Activated CD4-positive, alpha-beta T cell treated with anti-CD3 and anti-CD28 coated beads, Interleukin-2, amount 50 U/mL, for 24 hours (primary cell): ENCODE results near the gene WDR35.
"Not testable (repeated sequence)": the region's sequence is repeated elsewhere in the genome, so short reads cannot be mapped to it uniquely, and the experiment has no call there.

ENCODE experiments used
- DNase-seq, 2 donors: peaks; one replicate each; pipeline ENCODE4 v3.0.0-alpha.2; 2020; ENCODE audit warnings: low read depth in 1 of 2, low spot score in 1 of 2

WDR35 gene

GRCh38 chr2:19895535-19895934 is 94.4 kb downstream of the WDR35 start:
- DNase-seq, result no peak

GRCh38 chr2:19894134-19894792 is 95.6 kb downstream of the WDR35 start:
- DNase-seq, result no peak

DNA sequence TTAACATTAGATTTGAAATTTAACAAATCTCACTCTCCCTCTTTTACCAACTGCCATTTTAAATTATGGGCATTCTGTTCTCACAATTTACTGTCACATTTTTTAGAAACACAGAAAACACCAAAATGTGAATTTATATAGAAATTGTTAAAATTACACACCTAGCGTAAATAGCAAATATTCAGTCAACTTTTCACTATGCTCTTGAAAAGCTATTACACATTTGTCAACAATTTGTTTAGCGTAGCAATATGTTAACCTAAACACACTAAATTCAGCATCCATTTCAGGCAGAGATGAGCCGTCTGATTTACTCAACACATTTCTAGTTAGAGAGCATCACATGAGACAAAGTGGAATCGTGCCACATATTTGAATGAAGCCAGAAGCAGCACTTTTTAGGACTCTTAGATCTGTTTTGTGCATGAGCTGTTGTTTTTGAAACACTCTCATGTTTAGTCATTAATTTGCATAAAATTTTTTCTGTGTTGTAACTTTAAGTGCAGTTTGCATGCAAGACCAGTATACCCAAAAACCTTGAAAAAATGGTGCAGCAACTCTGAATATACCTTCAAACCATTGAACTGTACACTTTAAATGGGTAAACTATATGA is 96.3 kb downstream of the WDR35 start:
- no peak for DNase-seq

DNA sequence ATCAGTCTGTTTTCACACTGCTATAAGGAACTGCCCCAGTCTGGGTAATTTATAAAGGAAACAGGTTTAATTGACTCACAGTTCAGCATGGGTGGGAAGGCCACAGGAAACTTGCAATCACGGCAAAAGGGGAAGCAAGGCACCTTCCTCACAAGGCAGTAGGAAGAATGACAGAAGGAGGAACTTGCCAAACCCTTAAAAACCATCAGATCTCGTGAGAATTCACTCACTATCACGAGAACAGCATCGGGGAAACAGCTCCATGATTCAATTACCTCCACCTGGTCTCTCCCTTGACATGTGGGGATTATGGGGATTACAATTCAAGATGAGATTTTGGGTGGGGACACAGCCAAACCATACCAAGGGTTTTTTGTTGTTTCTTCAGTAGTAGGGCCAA is 97.9 kb downstream of the WDR35 start:
- not testable (repeated sequence) for DNase-seq

DNA sequence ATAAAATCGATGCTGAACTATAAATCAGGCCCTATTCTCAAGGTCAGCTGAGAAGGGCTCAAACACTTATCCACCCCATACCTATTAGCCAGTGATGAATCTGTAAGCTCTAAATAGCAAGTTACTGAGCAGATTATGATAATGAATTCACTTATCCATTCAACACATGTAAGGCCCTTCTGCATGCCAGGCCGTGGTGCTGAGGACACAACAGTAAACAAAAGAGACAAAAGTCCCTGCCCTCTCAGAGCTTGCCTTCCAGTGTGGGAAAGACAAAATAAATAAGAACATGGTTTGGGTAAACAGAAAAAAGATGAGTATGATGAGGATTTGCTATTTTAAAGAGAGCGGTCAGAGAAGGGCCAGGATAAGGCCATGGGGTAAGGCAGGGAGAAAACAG is 99.8 kb downstream of the WDR35 start:
- DNase-seq, result no peak

DNA sequence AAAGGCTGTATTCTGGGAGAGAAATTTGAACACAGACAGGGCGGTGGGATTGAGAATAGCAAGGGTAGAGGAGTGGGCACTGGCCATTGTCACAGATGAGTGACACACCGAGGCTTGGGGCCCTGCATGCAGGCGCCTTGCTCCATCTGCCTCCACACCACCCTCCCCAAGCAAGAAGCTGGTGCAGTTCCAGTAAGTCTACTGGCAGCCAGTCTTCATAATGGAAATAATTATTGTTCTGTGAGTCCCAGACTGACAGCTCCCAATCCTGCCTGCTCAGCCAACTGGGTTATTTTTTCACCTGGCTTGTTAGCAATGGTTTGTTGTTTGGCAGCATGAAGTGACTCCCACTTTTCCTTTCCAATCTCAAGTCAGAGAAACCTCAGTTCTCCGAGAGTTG is 101.1 kb downstream of the WDR35 start:
- no peak for DNase-seq

DNA sequence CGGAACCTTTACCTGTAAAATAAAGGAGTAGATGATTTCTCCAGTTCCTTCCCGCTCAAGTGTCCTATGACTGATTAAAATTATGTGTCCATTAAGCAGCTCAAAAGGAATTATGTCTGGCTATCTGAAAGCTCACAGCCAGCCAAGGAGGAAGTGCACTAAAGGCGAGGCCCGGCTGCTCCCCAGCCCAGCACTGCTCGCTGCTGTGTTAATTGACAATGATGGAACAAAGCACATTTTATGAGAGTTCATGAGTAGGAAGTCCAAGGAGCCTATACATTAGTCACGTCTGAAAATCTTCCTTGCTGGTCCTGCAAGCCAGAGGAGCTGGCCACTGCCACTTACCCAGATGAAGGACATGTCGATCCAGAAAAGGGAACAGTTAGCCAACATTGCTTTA is 102.4 kb downstream of the WDR35 start:
- DNase-seq, result no peak

DNA sequence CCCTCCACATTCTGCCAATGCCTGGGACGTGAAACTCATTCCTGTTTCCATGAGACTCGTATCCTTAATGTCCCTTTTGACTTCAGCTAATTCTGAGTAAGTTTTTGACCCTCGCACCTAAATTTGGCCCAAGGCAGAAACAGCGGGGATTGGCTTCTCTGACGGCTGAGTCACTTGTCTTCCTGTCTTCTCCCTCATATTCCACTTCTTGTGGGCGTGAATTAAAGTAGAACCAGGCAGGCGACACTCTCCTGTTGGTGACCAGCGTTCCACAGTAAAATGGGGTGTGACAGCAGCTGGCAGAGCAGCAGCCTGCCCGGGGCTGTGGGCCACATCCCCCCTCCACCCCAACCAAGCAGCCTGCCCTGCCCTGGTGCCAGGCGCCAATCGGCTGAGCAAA is 103.6 kb downstream of the WDR35 start:
- DNase-seq, result no peak

GRCh38 chr2:19885791-19886190 is 104.1 kb downstream of the WDR35 start:
- DNase-seq, result no peak

- no peak for DNase-seq
Observed at GRCh38 chr2:19883971-19884720, 105.8 kb downstream of the WDR35 start.

GRCh38 chr2:19883486-19883885 is 106.4 kb downstream of the WDR35 start:
- no peak for DNase-seq

DNA sequence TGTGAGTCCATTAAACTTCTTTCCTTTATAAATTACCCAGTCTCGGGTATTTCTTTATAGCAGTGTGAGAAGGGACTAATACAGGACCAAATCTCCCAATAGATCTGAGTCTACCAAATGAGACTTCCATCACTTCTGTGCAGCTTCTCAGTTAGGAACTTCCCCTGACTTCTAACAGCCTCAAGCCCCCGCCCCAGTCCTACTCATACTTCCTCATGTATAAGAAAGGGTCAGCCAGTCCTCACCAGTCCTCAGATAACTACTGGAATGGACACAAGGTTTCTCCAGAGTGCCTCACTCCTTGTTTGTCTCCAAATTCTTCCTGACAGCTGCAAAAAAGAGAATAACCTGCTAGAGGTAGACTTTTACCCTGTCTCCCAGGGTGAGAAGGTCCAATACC is 107.6 kb downstream of the WDR35 start:
- no peak for DNase-seq

- no peak for DNase-seq
Observed at GRCh38 chr2:19881908-19882265, 108.0 kb downstream of the WDR35 start.

DNA sequence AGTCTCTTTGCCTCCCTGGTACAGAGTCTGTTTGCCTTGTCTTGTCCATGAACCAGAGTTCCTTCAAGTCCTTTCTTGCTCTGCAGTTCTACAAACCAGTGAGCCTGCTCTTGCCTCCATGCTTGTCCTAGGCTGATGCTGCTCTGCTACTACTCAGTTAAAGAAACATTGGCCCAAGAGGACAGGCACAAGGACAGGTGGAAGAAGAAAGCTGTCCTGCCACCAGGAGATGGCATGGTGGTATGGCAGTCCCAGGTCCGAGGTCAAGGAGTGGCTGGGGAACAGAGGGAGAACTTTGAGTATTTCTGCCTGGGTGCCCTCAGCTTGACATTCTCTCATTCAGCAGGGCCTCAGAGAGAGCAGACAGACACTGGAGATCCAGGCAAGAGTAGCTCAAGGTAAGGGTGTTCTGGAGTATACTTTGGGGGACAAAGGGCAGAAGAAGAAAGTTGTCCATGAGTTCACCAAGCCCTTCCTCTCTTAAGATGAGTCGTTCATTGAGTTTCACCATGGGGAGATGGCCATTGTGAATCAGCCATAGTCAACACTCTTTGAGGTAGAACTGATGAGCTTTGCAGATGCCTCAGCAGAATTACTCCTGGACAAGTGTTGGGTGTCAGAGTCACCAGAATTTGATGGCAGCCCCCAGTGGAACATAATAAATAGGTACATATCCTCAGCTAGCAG is 108.5 kb downstream of the WDR35 start:
- DNase-seq, result no peak

DNA sequence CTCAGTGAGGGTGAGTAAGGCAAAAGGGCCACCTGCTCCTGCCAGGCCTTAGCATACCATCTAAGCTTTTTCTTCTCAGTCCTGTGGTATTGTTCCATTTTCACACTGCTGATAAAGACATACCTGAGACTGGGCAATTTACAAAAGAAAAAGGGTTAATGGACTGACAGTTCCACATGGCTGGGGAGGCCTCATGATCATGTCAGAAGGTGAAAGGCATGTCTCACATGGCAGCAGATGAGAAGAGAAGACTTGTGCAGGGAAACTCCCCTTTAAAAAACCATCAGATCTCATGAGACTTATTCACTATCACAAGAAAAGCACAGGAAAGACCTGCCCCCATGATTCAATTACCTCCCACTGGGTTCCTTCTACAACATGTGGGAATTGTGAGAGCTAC is 109.7 kb downstream of the WDR35 start:
- DNase-seq, result not testable (repeated sequence)

DNA sequence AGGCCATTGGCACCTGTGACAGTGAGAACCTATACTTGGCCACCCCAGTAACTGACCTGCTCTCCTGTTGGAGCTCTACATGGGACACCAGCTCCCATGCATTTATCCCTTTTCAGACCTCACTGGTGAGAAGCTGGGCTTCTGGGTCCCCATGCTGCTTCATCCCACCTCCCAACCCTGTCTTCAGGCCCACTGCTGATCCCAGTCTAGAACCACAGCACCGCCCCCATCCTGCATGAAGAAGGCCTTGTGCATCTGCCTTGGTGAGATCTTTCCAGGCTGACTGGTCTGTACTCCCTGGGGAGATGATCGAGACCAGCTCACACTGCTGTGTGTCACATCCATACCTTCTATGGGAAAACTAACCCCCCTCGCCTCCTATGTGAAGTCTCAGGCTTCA is 110.8 kb downstream of the WDR35 start:
- no peak for DNase-seq

- DNase-seq, result no peak
Observed at GRCh38 chr2:19878268-19879046, 111.4 kb downstream of the WDR35 start.

- DNase-seq, result no peak
Observed at GRCh38 chr2:19876751-19877150, 113.2 kb downstream of the WDR35 start.

DNA sequence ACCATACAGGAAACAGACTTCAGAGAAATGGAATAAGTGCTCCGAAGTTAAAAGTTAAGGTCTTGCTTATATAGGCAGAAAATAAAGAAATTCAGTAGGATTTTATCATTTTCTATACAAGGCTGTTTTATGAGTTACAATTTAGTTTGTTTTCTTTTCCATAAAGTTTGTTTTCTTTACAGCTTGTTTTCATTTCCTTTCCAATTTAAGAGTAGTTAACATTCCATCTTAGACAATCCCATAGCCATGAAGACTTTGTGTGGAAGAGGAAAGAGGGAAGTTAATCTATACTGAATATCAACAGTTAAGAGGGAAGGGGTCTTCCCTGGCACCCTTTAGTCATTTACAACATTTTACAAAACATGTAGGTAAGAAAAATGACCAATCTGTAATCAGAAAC is 114.6 kb downstream of the WDR35 start:
- DNase-seq, result no peak

DNA sequence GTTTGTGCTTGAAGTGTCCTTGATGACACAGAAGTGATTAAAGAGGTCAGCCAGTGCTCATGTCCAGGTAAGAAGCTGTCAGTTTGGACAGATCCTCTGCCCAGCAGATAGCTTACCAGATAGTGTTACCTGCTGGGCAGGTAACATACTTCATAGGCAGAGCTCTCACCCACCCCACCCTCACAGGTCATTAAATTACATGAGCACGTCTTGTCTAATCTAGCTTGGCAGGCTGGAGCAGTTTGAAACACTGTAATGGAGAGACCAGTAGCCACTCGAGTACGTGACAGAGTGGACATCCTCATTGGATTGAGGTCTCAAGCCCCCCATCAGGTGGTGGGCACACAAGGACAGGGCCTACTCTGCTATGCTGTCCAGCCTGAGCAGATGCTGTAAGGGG is 115.2 kb downstream of the WDR35 start:
- no peak for DNase-seq

GRCh38 chr2:19873014-19873413 is 116.9 kb downstream of the WDR35 start:
- DNase-seq, result no peak
